Measurements from ENCODE around the gene MRPL20.
A peak's percentile ranks its signal among the peaks of the same experiment; 100 is the strongest.
"Not testable (repeated sequence)": the region's sequence is repeated elsewhere in the genome, so short reads cannot be mapped to it uniquely, and the experiment has no call there.

The MRPL20 gene

DNA sequence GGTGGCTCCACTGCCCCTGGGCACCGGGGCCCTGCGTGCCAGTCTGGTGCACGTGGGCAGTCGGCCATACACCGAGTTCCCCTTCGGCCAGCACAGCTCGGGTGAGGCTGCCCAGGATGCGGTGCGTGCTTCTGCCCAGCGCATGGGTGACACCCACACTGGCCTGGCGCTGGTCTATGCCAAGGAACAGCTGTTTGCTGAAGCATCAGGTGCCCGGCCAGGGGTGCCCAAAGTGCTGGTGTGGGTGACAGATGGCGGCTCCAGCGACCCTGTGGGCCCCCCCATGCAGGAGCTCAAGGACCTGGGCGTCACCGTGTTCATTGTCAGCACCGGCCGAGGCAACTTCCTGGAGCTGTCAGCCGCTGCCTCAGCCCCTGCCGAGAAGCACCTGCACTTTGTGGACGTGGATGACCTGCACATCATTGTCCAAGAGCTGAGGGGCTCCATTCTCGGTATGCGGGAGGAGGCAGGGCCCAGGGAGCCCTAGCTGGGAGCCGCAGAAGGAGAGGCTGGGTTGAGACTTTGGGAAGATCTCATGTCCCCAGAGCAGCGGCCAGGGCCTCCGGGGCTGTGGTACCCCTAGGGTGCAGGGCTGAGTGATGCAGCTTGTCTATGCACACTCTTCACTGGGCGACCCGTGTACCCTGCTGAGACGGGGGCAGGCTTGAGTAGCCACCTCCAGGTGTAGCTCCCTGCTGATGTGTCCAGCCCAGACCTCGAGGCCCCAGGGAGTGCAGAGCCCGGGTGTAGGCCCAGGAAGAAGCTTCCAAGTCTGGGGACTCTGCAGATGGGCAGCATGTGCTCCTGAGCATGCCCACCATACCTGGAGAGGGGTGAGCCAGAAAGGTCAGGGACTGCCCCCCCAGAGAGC, 30.2 kb upstream of the MRPL20 start:
- peak; percentile 45 for DNase-seq (ENCODE audit: low spot score)

DNA sequence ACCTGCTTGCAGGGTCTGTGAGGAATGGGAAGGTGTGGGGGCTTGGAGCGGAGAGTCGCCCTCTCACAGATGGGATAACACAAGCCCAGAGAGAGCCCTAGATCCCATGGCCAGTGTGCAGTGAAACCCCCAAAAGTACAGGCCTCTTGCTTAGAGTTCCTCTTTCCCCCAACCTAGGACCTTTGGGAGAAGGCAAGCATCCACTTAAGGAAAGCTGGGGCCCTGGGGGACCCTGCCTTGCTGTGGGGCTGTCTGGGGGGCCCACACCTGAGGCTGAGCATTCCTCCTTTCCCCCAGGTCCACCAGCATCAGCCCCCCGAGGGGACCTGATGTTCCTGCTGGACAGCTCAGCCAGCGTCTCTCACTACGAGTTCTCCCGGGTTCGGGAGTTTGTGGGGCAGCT, 29.5 kb upstream of the MRPL20 start:
- no peak for DNase-seq (ENCODE audit: low spot score)

- DNase-seq (ENCODE audit: low spot score) = no peak
Measured at GRCh38 chr1:1435911-1436629, 29.0 kb upstream of the MRPL20 start.

- DNase-seq (ENCODE audit: low spot score) = peak; percentile 83
Measured at GRCh38 chr1:1435106-1435903, 28.2 kb upstream of the MRPL20 start, which contains the start of gene VWA1. TSS of gene VWA1 (plus strand) at chr1:1435690. CDS start at chr1:1435749, 59 bp downstream.

- no peak for DNase-seq (ENCODE audit: low spot score)
Measured at GRCh38 chr1:1434824-1435105, 27.7 kb upstream of the MRPL20 start.

- peak; percentile 64 for DNase-seq (ENCODE audit: low spot score)
Measured at GRCh38 chr1:1434131-1434823, 27.2 kb upstream of the MRPL20 start.

DNA sequence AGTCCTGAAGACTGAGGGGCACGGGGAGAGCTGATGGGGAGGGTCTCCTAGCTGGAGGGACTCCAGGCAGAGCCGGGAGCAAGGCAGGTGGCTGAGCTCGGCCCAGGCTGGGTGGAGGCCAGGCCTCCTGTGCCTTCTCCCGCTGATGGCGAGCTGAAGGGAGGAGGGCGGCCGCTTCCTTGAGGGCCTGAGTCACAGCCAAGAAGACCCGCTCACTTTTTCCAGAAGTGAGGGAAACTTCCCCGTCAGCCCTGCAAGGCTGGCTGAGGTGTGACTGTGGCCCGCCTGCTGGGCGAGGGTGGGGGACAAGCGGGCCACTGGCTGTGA, 26.7 kb upstream of the MRPL20 start:
- DNase-seq (ENCODE audit: low spot score) = peak; percentile 71

GRCh38 chr1:1432951-1433803, 26.1 kb upstream of the MRPL20 start:
- peak; percentile 92 for DNase-seq (ENCODE audit: low spot score)

DNA sequence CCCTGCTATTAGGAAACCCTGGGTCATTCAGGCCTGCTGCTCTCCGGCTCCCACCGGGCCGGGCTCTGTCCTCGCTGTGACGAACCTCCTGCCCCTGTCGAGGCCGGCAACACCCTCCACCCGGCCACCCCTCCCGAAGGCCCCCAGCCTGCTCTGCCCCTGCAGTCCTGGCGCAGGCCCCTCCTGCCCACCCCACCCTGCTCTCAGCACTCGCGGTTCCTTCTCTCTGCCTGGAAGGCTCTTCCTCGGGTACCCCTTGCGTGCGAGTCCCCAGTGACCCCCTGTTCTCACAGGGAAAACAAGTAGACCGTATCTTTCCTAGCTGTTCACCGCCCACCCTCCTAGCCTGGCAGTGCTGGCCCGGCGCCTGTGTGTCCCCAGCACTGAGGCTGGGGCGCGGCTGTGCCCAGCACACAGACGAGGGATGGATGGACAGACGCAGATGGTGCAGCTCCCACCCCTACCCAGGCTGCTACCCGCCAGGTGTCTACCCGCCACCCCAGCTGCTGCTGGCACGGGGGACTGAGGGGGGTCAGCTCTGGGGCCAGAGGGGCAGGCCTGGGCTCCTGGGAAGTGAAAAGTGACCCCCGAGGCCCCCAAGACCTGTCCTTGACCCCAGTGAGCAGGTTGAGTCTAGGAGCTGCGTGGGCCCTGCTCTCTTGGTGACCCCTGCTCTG, 25.3 kb upstream of the MRPL20 start:
- peak; percentile 61 for DNase-seq (ENCODE audit: low spot score)

DNA sequence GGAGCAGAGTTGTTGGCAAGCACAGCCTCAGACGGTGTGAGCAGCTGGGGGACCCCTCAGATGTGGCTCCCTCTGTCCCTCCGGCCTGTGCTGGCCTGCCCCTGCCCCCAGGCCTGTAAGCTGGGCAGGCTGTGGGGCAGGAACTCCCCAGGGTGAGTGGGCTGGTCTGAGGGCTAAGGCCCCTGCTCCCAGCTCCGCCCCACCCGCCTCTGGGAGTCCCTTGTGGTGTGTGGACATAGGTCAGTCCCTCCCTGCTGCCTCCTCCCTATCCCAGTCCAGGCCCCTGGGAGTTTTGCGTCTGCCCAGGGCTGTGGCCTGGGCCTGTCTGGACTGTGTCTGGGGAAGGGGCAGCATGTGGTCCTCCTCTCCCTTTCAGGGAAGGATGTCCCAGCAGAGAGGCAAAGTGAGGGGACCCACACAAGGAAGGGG, 24.8 kb upstream of the MRPL20 start:
- DNase-seq (ENCODE audit: low spot score) = peak; percentile 76

GRCh38 chr1:1430992-1431844, 24.1 kb upstream of the MRPL20 start:
- DNase-seq (ENCODE audit: low spot score) = no peak

DNA sequence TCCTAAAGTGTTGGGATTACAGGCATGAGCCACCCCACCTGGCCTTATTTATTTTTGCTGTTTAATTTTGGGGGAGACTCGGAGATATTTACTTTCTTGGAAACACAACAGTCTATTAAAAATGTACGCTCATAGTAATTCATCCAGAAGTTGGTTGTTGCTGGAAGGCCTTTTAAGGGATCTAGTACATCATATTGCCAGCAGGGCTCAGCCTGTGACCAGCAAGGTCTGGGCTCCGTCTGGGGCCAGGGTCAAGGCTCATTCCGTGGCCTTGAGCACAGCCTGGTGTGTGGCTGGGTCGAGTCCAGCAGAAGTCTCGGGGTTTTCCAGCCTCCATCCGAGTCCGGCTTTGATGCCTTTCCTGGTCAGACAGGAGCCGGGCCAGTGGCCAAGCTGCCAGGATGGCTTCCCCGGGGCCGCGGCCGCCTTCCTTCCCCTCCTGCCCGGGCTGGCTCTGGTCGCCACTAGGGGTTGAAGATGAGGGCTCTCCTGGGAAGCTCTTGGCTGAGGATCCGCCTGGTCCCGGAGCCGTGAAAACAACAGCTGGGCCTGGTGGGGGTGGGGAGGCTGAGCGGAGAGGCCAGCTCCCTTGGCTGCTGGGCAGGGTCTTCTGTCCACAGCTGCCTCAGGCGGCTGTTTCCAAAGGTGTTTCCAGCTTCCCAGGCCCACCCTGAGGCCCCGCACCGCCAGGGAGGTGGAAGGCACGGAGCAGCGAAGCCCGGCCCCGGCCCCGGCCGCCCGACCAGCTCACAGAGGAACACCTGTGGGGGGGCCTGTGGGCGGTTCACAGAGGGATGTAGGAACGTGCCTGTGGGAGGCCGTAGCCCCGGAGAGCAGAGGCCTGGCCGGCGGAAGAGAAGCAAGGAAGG, 23.3 kb upstream of the MRPL20 start:
- DNase-seq (ENCODE audit: low spot score) = peak; percentile 82

DNA sequence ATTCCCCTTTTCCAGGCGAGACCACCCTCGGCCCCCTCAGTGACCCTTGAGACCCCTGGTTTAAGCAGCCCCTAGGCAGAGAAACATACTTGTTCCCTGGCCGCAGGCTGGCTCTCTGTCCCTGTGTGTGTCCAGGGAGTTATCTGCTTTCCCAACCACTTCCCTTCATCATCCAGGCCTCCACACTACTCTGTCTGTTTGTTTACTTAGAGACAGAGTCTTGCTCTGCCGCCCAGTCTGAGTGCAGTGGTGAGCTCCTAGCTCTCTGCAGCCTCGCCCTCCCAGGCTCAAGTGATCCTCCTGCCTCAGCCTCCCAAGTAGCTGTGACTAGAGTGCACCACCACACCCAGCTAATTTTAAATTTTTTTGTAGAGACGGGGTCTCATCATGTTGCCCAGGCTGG, 22.6 kb upstream of the MRPL20 start:
- no peak for DNase-seq (ENCODE audit: low spot score)

GRCh38 chr1:1428967-1429366, 21.9 kb upstream of the MRPL20 start:
- not testable (repeated sequence) for DNase-seq (ENCODE audit: low spot score)

DNA sequence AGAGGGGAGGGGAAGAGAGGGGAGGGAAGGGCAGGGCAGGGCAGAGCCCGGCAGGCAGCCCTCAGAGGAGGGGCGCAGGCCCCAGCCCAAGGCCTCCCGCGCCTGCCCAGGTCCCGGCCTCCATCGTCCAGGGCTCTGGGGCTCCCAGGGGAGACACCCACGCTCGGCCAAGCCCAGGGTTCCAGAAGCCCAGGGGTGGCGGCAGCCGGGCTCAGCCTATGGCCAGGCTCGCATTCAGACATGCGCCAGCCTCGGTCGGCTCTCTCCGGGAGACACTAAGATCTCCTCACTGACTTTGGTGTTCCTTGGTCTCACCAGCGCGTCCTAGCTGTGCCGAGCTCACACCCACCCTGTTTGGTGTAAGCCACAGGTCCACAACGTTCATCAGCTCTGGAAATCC, 21.1 kb upstream of the MRPL20 start:
- DNase-seq (ENCODE audit: low spot score) = no peak

GRCh38 chr1:1427820-1428148, 20.7 kb upstream of the MRPL20 start:
- DNase-seq (ENCODE audit: low spot score) = no peak

- DNase-seq (ENCODE audit: low spot score) = peak; percentile 89
Measured at GRCh38 chr1:1427106-1427819, 20.2 kb upstream of the MRPL20 start.

GRCh38 chr1:1426496-1427105, 19.5 kb upstream of the MRPL20 start:
- no peak for DNase-seq (ENCODE audit: low spot score)

Measured in ecto neural progenitor cell (in vitro differentiated cells).